Fibroblast of mammary gland (primary cell): ENCODE data around the gene ITGA1.

Source experiments
- DNase-seq: peaks from one replicate; pipeline ENCODE4 v3.0.0-alpha.2; 2010; ENCODE audit warnings: low read depth
- H3K4me3 ChIP-seq: 2 replicates; pipeline ENCODE4 v1.5.1; 2011; ENCODE audit warnings: low read depth, mild to moderate bottlenecking, low read length, moderate library complexity; ENCODE audit not compliant: control insufficient read depth
- TF ChIP-seq, protein P1 (sequence below): conservative IDR thresholded peaks from 2 replicates; pipeline ENCODE4 v1.5.1; 2011; ENCODE audit warnings: low read depth, low read length, inconsistent platforms; ENCODE audit not compliant: control insufficient read depth, insufficient read depth

ITGA1 gene

DNA sequence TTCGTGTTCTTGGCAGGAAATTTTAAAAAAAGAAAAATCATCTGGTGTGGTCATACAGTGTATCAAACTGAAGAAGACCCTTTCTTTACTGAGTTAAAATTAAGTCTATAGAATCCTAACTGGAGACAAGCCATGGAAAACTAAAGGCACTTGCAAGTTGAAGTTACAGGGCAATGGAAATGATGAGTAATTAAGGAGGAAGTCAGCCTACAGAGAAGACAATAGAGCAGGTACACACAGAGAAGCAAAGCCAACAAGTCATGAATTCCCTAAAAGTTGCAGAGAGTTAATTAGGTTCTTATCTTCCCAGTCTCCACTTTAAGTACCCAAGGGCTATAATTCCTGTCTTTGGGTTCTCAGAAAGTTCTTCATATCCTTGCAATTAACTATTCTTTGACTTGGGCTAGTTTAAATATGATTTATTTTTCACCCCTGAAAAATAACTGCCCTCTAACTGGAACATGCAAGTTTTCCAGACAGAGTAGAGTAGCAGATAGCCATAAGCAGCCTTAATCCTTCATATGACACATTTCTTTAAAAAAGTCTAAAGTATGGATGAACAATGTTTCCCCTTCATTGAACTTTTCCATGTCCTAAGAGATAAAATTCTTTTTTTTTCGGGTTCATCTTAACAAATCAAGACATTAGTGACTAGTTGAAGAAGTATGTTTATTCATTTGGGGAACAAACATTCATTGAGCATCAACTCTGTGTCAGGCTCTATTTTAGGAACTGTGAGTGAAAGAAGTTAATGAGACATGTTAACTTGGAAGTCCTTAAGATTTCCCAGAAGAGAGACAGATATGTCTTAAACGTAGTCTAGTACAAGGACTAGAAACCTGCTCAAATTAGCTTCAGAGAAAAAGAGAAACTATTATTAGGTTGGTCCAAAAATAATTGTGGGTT is 196.3 kb downstream of the ITGA1 start:
- no peak overlapping the region for H3K4me3 ChIP-seq

DNA sequence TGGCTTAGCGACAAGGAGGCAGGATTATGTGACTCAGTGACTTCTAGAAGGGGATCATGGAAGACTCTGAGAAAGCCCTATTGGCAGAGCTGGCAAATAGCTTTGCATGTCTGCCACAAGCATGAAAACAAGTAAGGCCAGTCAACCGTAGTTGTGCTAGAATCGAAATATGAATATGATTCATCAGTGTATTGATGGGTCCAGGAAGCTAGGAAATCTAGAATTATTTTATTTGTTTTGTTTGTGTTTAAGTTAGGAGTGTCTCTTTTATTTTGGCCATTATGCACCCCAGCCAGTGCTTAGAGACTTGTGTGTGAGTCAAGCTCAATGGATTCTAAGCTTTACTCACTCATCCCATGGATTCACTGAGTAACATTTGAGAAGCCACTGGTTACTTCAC is 197.6 kb downstream of the ITGA1 start:
- no peak overlapping the region for H3K4me3 ChIP-seq

More for the DNA sequence above, 196.3 kb downstream of the ITGA1 start:
- TF ChIP-seq, protein P1, sequence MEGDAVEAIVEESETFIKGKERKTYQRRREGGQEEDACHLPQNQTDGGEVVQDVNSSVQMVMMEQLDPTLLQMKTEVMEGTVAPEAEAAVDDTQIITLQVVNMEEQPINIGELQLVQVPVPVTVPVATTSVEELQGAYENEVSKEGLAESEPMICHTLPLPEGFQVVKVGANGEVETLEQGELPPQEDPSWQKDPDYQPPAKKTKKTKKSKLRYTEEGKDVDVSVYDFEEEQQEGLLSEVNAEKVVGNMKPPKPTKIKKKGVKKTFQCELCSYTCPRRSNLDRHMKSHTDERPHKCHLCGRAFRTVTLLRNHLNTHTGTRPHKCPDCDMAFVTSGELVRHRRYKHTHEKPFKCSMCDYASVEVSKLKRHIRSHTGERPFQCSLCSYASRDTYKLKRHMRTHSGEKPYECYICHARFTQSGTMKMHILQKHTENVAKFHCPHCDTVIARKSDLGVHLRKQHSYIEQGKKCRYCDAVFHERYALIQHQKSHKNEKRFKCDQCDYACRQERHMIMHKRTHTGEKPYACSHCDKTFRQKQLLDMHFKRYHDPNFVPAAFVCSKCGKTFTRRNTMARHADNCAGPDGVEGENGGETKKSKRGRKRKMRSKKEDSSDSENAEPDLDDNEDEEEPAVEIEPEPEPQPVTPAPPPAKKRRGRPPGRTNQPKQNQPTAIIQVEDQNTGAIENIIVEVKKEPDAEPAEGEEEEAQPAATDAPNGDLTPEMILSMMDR: no peak
- DNase-seq: peak; percentile 41

DNA sequence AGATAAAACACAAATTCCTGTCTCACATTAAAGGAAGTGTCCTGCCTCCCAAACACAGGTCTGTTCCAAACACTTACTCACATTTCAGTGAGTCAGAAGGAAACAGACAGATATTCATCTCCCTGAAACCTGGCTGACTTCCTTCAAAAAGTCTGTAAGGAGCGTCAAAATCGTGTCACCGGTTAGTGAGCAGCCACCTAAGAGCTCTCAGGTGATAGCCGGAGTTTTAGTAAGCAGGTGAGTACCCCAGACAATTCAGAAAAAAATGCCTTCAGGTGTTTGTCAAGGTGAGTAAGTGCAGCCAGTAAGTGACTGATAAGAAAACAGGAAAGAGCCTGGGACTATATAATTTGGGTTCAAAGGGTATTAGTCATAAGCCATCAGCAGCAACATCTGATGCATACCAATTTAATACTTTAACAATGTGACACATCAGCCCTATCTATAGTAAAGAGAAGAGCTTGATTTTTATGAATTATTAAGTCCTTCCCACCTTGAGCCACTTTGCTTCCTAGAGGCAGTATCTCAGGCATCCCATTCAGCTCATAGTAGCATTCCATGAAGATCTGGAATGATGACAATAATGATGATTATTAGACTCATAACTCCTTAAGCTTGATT is 200.1 kb downstream of the ITGA1 start:
- H3K4me3 ChIP-seq: no peak overlapping the region
- peak; percentile 64 for DNase-seq
- TF ChIP-seq, protein P1: no peak

More for the DNA sequence above, 197.6 kb downstream of the ITGA1 start:
- DNase-seq: peak; percentile 48
- TF ChIP-seq, protein P1: no peak

DNA sequence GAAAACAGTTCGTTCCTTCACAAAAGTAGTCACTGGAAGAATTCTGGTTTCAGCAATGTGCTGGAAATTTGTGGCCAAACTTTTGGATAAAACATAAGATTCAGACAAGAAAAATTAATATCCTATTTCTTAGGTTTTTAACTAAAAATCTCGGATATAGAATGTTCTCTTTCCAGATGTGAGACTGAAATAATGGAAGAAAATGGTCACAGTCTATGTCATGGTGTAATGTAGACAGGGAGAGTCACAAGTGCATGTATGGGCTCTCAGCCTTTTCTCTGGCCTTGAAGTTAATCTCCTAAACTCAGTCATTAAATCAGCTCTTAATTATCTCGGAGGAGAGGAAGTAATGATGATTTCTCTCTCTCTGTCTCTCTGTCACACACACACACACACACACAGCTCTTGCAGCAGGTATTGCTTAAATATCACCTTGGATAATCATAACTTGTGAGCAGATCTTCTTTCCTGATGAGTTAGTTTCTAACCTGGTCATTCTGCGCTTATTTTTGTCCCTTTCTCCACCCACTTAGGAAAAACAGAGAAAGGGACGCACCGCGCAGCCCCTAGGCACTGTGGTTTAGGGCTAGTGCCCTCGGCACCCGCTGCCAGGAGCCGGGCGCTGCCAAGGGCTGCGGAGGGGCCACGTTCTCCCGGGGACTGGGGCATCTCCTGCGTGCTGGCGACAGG is 200.8 kb downstream of the ITGA1 start:
- H3K4me3 ChIP-seq: peak overlapping the region; percentile 88
- TF ChIP-seq, protein P1: no peak
- no peak for DNase-seq

DNA sequence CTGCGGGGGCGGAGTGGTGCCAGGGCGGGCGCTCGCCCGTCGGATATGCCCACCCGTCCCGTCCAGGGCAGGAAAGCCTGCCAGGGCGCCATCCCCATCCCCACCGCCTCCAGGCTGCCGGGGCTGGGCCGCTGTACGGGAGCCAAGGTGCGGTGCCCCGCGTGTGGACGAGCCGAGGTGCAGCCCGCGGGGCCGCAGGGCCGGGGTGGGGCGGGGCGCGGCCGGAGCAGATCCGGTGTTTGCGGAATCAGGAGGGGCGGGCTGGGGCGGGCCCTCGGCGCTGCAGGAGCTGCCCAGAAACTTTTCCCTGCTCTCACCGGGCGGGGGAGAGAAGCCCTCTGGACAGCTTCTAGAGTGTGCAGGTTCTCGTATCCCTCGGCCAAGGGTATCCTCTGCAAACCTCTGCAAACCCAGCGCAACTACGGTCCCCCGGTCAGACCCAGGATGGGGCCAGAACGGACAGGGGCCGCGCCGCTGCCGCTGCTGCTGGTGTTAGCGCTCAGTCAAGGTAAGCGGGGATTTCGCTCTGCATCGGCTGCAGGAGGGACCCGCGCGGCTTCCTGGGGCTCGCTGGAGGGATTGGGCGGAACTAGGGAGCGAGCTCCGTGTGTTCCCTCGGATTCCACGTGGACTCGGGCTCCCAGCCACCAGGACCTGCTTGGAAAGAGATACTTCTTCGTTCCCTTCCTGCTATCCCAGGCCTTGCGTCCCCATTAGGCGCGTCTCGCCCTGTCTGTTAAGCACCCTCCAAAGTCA is 201.5 kb downstream of the ITGA1 start, which contains the start of gene ITGA2:
ITGA2 (plus strand) TSS at position 328 of the 756 bp plus-strand sequence; CDS start at position 445, 117 bp downstream.
- TF ChIP-seq, protein P1: no peak
- peak; percentile 31 for DNase-seq
- peak within 1 kb of the TSS; percentile 88 for H3K4me3 ChIP-seq
